Fibroblast of skin of right quadriceps (primary cell): ENCODE measurements around the gene NRXN3.

ENCODE experiments used
- DNase-seq: peaks from one replicate; pipeline ENCODE4 v3.0.0-alpha.2; 2013

NRXN3 gene

GRCh38 chr14:78327426-78328221 lies 157.5 kb downstream of the NRXN3 start:
- no peak for DNase-seq

- DNase-seq, result no peak
Observed at GRCh38 chr14:78329371-78329770, 159.2 kb downstream of the NRXN3 start.

- DNase-seq, result no peak
Observed at GRCh38 chr14:78335531-78335930, 165.4 kb downstream of the NRXN3 start.

- DNase-seq, result no peak
Observed at GRCh38 chr14:78340250-78340649, 170.1 kb downstream of the NRXN3 start.

- no peak for DNase-seq
Observed at GRCh38 chr14:78341827-78342389, 171.7 kb downstream of the NRXN3 start.

- no peak for DNase-seq
Observed at GRCh38 chr14:78342879-78343278, 172.7 kb downstream of the NRXN3 start.

GRCh38 chr14:78344290-78344689 lies 174.1 kb downstream of the NRXN3 start:
- no peak for DNase-seq

- no peak for DNase-seq
Observed at GRCh38 chr14:78345131-78345744, 175.1 kb downstream of the NRXN3 start.

GRCh38 chr14:78346747-78347146 lies 176.6 kb downstream of the NRXN3 start:
- no peak for DNase-seq

GRCh38 chr14:78355109-78355508 lies 184.9 kb downstream of the NRXN3 start:
- DNase-seq, result no peak

GRCh38 chr14:78356391-78356790 lies 186.2 kb downstream of the NRXN3 start:
- DNase-seq, result no peak

GRCh38 chr14:78358591-78358990 lies 188.4 kb downstream of the NRXN3 start:
- DNase-seq, result no peak

- no peak for DNase-seq
Observed at GRCh38 chr14:78359581-78359980, 189.4 kb downstream of the NRXN3 start.

GRCh38 chr14:78363008-78363407 lies 192.8 kb downstream of the NRXN3 start:
- no peak for DNase-seq

- no peak for DNase-seq
Observed at GRCh38 chr14:78367355-78367754, 197.2 kb downstream of the NRXN3 start.

- no peak for DNase-seq
Observed at GRCh38 chr14:78383060-78383459, 212.9 kb downstream of the NRXN3 start.

- DNase-seq, result no peak
Observed at GRCh38 chr14:78398216-78398615, 228.0 kb downstream of the NRXN3 start.

- DNase-seq, result peak; percentile 6
Observed at GRCh38 chr14:78399316-78399889, 229.2 kb downstream of the NRXN3 start.

- peak; percentile 25 for DNase-seq
Observed at GRCh38 chr14:78401866-78402265, 231.7 kb downstream of the NRXN3 start.

- peak; percentile 63 for DNase-seq
Observed at GRCh38 chr14:78403278-78403815, 233.2 kb downstream of the NRXN3 start.

GRCh38 chr14:78405079-78405856 lies 235.1 kb downstream of the NRXN3 start:
- DNase-seq, result no peak

- DNase-seq, result no peak
Observed at GRCh38 chr14:78412475-78412874, 242.3 kb downstream of the NRXN3 start.

- no peak for DNase-seq
Observed at GRCh38 chr14:78414172-78414571, 244.0 kb downstream of the NRXN3 start.
